ENCODE results near the gene HAAO. TPM values are rescaled to one million over a fixed set of nuclear protein-coding genes. Genes with fewer than 3 reads are reported as not detected.

The HAAO gene
- total RNA-seq, 1 experiment from 2014 or later = 8.0 TPM

DNA sequence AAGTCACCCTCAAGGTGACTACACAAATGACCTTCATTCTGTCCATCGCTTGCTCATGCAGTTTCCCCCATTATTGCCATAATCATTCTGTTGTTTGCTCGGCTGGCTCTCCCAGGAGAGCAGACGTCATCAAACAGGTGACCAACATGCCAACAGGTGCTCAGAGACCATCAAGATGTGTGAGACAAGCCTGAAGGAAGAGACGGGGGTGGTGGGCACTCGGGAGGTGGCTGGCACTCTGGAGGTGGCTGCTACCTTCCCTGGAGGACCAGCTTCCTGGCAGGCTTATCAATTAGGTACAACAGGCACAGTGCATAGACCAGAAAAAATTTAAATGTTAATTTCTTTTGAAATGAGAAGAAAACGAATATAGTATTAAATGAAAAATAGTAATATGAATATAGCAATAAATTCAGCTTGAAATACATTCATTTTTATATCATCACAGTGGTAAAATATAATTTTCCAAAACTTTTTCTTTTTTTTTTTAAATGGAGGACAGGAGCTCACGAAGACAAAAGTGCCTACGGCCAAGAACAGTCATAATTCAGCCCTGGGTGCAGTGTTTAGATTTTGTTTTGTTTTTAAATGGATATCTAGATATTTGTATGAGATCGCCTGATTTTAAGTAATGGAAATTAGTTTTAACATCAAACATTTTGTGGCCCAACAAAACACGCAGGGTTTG is 16.9 kb upstream of the HAAO start:
- H3K27ac Mint-ChIP-seq = 0 out of 2 replicates have a peak overlapping the region, but pooled peaks have one; percentile 27
- peaks cover 12% of the 10 kb centered on the region for H3K36me3 Mint-ChIP-seq
- peak overlapping the region; percentile 65 for H3K4me3 Mint-ChIP-seq
- H3K4me1 Mint-ChIP-seq = peaks cover 12% of the 10 kb centered on the region
- peaks cover 16% of the 10 kb centered on the region for H3K9me3 Mint-ChIP-seq
- peaks cover 7% of the 10 kb centered on the region for H3K27me3 Mint-ChIP-seq (ENCODE audit: low read depth)
- DNase-seq (ENCODE audit: low spot score) = no peak
- POLR2A ChIA-PET = interaction anchor here (1.3 to 2.5 kb wide), 3 partner anchors 9 to 17 kb away, joined by 3 to 15 read pairs (median 4); no protein-coding TSS in a partner anchor
- TF ChIP-seq RELA (CRISPR knock-in tag; IDR thresholded peaks at IDR 0.05; ENCODE audit: borderline replicate concordance) (no peak), ELF4 (CRISPR knock-in tag; IDR thresholded peaks at IDR 0.05; ENCODE audit: low read depth) (no peak), FOXP1 (CRISPR knock-in tag; IDR thresholded peaks at IDR 0.05; ENCODE audit: borderline replicate concordance) (no peak), JAZF1 (CRISPR knock-in tag; IDR thresholded peaks at IDR 0.05) (no peak), ESRRA (CRISPR knock-in tag; IDR thresholded peaks at IDR 0.05; ENCODE audit: borderline replicate concordance) (no peak), ZNF219 (CRISPR knock-in tag; IDR thresholded peaks at IDR 0.05; ENCODE audit: borderline replicate concordance) (no peak), NR1H2 (CRISPR knock-in tag; IDR thresholded peaks at IDR 0.05) (no peak), FOXJ3 (CRISPR knock-in tag; IDR thresholded peaks at IDR 0.05; ENCODE audit: borderline replicate concordance) (no peak), ETV6 (CRISPR knock-in tag; IDR thresholded peaks at IDR 0.05) (no peak), HMGA2 (CRISPR knock-in tag; IDR thresholded peaks at IDR 0.05) (no peak), ZNF423 (CRISPR knock-in tag; IDR thresholded peaks at IDR 0.05) (no peak), PRRX2 (CRISPR knock-in tag; IDR thresholded peaks at IDR 0.05) (no peak), MYBL2 (CRISPR knock-in tag; IDR thresholded peaks at IDR 0.05) (no peak)
- TF ChIP-seq, protein P1, sequence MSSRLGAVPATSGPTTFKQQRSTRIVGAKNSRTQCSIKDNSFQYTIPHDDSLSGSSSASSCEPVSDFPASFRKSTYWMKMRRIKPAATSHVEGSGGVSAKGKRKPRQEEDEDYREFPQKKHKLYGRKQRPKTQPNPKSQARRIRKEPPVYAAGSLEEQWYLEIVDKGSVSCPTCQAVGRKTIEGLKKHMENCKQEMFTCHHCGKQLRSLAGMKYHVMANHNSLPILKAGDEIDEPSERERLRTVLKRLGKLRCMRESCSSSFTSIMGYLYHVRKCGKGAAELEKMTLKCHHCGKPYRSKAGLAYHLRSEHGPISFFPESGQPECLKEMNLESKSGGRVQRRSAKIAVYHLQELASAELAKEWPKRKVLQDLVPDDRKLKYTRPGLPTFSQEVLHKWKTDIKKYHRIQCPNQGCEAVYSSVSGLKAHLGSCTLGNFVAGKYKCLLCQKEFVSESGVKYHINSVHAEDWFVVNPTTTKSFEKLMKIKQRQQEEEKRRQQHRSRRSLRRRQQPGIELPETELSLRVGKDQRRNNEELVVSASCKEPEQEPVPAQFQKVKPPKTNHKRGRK (CRISPR knock-in tag; IDR thresholded peaks at IDR 0.05; ENCODE audit: borderline replicate concordance) = no peak
- TF ChIP-seq, protein P2, sequence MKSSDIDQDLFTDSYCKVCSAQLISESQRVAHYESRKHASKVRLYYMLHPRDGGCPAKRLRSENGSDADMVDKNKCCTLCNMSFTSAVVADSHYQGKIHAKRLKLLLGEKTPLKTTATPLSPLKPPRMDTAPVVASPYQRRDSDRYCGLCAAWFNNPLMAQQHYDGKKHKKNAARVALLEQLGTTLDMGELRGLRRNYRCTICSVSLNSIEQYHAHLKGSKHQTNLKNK (CRISPR knock-in tag; IDR thresholded peaks at IDR 0.05) = no peak
- TF ChIP-seq, protein P3, sequence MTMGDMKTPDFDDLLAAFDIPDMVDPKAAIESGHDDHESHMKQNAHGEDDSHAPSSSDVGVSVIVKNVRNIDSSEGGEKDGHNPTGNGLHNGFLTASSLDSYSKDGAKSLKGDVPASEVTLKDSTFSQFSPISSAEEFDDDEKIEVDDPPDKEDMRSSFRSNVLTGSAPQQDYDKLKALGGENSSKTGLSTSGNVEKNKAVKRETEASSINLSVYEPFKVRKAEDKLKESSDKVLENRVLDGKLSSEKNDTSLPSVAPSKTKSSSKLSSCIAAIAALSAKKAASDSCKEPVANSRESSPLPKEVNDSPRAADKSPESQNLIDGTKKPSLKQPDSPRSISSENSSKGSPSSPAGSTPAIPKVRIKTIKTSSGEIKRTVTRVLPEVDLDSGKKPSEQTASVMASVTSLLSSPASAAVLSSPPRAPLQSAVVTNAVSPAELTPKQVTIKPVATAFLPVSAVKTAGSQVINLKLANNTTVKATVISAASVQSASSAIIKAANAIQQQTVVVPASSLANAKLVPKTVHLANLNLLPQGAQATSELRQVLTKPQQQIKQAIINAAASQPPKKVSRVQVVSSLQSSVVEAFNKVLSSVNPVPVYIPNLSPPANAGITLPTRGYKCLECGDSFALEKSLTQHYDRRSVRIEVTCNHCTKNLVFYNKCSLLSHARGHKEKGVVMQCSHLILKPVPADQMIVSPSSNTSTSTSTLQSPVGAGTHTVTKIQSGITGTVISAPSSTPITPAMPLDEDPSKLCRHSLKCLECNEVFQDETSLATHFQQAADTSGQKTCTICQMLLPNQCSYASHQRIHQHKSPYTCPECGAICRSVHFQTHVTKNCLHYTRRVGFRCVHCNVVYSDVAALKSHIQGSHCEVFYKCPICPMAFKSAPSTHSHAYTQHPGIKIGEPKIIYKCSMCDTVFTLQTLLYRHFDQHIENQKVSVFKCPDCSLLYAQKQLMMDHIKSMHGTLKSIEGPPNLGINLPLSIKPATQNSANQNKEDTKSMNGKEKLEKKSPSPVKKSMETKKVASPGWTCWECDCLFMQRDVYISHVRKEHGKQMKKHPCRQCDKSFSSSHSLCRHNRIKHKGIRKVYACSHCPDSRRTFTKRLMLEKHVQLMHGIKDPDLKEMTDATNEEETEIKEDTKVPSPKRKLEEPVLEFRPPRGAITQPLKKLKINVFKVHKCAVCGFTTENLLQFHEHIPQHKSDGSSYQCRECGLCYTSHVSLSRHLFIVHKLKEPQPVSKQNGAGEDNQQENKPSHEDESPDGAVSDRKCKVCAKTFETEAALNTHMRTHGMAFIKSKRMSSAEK (CRISPR knock-in tag; IDR thresholded peaks at IDR 0.05; ENCODE audit: borderline replicate concordance) = no peak
- TF ChIP-seq, protein P4, sequence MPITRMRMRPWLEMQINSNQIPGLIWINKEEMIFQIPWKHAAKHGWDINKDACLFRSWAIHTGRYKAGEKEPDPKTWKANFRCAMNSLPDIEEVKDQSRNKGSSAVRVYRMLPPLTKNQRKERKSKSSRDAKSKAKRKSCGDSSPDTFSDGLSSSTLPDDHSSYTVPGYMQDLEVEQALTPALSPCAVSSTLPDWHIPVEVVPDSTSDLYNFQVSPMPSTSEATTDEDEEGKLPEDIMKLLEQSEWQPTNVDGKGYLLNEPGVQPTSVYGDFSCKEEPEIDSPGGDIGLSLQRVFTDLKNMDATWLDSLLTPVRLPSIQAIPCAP (CRISPR knock-in tag; IDR thresholded peaks at IDR 0.05) = no peak
- TF ChIP-seq, protein P5, sequence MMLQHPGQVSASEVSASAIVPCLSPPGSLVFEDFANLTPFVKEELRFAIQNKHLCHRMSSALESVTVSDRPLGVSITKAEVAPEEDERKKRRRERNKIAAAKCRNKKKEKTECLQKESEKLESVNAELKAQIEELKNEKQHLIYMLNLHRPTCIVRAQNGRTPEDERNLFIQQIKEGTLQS (CRISPR knock-in tag; conservative IDR thresholded peaks at IDR 0.05) = no peak
- no peak for ATAC-seq
- CTCF ChIA-PET = interaction anchor here (0.7 to 5.4 kb wide), 9 partner anchors 9 to 537 kb away, joined by 3 to 70 read pairs (median 3); partner anchors contain the start of gene HAAO

All from WTC11 (cell line).